Osteoblast (primary cell): Measurements from ENCODE around the gene HMGB3. TPM values are rescaled to one million over a fixed set of nuclear protein-coding genes. Genes with fewer than 3 reads are reported as not detected.

ENCODE experiments used
- DNase-seq: peaks from one replicate; pipeline ENCODE4 v3.0.0; 2011; ENCODE audit warnings: low spot score, mixed read lengths; ENCODE audit not compliant: insufficient read length; ENCODE audit errors: missing footprints
- H2AFZ ChIP-seq: 2 replicates; pipeline ENCODE4 v1.6.0; 2011; ENCODE audit warnings: mild to moderate bottlenecking, low read length
- H3K27ac ChIP-seq: 2 replicates; pipeline ENCODE4 v1.5.1; 2011; ENCODE audit warnings: mild to moderate bottlenecking, low read depth, low read length, moderate library complexity
- H3K27me3 ChIP-seq: 2 replicates; pipeline ENCODE4 v1.6.0; 2012; ENCODE audit warnings: mild to moderate bottlenecking, control low read depth, inconsistent platforms, low read length, moderate library complexity; ENCODE audit not compliant: insufficient read depth
- H3K36me3 ChIP-seq: 2 replicates; pipeline ENCODE4 v1.5.1; 2011; ENCODE audit warnings: mild to moderate bottlenecking, low read length, control low read depth, moderate library complexity; ENCODE audit not compliant: insufficient read depth
- H3K4me1 ChIP-seq: 2 replicates; pipeline ENCODE4 v1.5.1; 2011; ENCODE audit warnings: mild to moderate bottlenecking, low read length, control low read depth, moderate library complexity; ENCODE audit not compliant: insufficient read depth
- H3K4me2 ChIP-seq: 2 replicates; pipeline ENCODE4 v1.6.0; 2011; ENCODE audit warnings: mild to moderate bottlenecking, low read length; ENCODE audit not compliant: insufficient read depth
- H3K4me3 ChIP-seq: fragments of 200-600 bp; sonication (generic); 3 replicates; pipeline ENCODE4 v1.5.1; 2012; ENCODE audit warnings: mild to moderate bottlenecking, low read length, inconsistent platforms; ENCODE audit not compliant: insufficient read depth
- H3K79me2 ChIP-seq: 2 replicates; pipeline ENCODE4 v1.6.0; 2012; ENCODE audit warnings: mild to moderate bottlenecking, low read length, control low read depth, inconsistent platforms; ENCODE audit not compliant: insufficient read depth
- H3K9me3 ChIP-seq: 2 replicates; pipeline ENCODE4 v1.5.1; 2011; ENCODE audit warnings: low read depth, low read length, control low read depth
- H4K20me1 ChIP-seq: 2 replicates; pipeline ENCODE4 v1.6.0; 2012; ENCODE audit warnings: mild to moderate bottlenecking, low read length, control low read depth; ENCODE audit not compliant: insufficient read depth
- total RNA-seq: library from RNA; depleted of rRNA; stranded (reverse); fragments of >200 nt; gene quantifications from 2 replicates; pipeline ENCODE4 v1.2.3, GENCODE V29; 2012
- TF ChIP-seq, protein P1 (sequence below): IDR thresholded peaks from 2 replicates; pipeline ENCODE4 v1.5.1; 2011; ENCODE audit warnings: mild to moderate bottlenecking, low read depth, low read length, moderate library complexity; ENCODE audit errors: extremely low read depth

Gene HMGB3
- total RNA-seq, 1 donor = 10.5 TPM

DNA sequence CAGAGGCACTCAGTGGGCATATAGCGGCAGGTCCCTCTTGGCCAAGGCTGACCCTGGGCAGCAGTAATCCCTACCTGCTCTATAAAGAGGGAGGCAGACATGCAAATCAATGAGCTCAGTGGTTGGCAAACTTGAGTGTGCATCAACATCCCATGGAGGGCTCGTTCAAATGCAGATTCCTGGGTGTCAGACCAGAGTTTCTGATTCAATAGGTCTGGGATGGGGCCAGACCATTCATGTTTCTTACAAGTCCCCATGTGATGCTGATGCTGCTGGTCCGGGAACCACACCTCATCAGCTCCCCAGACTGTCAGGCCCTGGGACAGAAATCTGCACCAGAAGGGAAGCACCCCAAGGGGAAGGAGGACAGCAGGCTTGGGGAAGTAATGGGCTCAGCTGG is 38.9 kb upstream of the HMGB3 start:
- no peak overlapping the region for H3K27ac ChIP-seq
- no peaks in the 10 kb centered on the region for H3K27me3 ChIP-seq
- H3K4me1 ChIP-seq = no peaks in the 10 kb centered on the region
- no peaks in the 10 kb centered on the region for H3K9me3 ChIP-seq
- H4K20me1 ChIP-seq = no peaks in the 10 kb centered on the region
- TF ChIP-seq, protein P1, sequence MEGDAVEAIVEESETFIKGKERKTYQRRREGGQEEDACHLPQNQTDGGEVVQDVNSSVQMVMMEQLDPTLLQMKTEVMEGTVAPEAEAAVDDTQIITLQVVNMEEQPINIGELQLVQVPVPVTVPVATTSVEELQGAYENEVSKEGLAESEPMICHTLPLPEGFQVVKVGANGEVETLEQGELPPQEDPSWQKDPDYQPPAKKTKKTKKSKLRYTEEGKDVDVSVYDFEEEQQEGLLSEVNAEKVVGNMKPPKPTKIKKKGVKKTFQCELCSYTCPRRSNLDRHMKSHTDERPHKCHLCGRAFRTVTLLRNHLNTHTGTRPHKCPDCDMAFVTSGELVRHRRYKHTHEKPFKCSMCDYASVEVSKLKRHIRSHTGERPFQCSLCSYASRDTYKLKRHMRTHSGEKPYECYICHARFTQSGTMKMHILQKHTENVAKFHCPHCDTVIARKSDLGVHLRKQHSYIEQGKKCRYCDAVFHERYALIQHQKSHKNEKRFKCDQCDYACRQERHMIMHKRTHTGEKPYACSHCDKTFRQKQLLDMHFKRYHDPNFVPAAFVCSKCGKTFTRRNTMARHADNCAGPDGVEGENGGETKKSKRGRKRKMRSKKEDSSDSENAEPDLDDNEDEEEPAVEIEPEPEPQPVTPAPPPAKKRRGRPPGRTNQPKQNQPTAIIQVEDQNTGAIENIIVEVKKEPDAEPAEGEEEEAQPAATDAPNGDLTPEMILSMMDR = no peak
- no peak overlapping the region for H3K4me2 ChIP-seq
- no peaks in the 10 kb centered on the region for H3K36me3 ChIP-seq
- H3K4me3 ChIP-seq = no peak overlapping the region
- DNase-seq = no peak
- H2AFZ ChIP-seq = no peak overlapping the region
- H3K79me2 ChIP-seq = no peaks in the 10 kb centered on the region

DNA sequence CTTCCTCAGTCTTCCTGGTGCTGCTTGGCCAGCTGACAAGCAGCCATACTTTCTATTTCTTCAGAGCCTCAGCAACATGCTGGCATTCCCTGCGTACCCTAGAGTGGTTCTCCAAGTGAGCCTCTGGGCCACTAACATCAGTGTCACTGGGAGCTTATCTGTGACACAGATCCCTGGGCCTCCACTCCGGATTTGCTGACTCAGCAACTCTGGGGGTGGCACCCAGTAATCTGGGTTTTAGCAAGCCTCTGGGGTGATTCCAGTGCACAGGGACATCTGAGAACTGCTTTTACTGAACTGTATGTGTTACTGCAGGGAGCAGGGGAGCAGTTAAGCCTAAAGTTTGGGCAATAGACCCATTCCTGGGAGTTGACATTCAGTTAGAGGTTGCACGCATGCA is 28.2 kb upstream of the HMGB3 start:
- no peaks in the 10 kb centered on the region for H4K20me1 ChIP-seq
- no peak overlapping the region for H3K27ac ChIP-seq
- H3K4me1 ChIP-seq = no peaks in the 10 kb centered on the region
- H3K9me3 ChIP-seq = no peaks in the 10 kb centered on the region
- H3K36me3 ChIP-seq = no peaks in the 10 kb centered on the region
- no peaks in the 10 kb centered on the region for H3K79me2 ChIP-seq
- TF ChIP-seq, protein P1 = no peak
- no peak overlapping the region for H3K4me2 ChIP-seq
- no peak for DNase-seq
- H3K27me3 ChIP-seq = no peaks in the 10 kb centered on the region
- H2AFZ ChIP-seq = no peak overlapping the region
- no peak overlapping the region for H3K4me3 ChIP-seq

DNA sequence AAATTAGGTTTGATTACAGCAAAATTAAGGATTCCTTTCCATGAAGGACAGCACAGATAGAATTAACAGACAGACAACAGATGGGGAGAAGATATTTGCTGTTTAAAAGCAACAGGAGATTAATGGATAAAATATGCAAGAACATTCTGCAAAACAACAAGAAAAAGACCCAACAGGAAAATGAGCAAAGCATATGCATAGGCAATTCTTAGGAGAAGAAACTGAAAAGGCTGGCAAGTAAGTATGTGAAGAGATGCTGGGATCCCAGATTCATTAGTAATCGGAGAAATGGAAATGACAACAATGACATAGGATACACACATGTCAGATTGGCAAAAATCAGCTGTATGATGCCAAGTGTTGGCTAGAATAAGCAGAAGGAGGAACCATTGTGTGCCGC is 27.5 kb upstream of the HMGB3 start:
- H4K20me1 ChIP-seq = no peaks in the 10 kb centered on the region
- no peaks in the 10 kb centered on the region for H3K27me3 ChIP-seq
- H2AFZ ChIP-seq = no peak overlapping the region
- TF ChIP-seq, protein P1 = no peak
- no peaks in the 10 kb centered on the region for H3K4me1 ChIP-seq
- no peak overlapping the region for H3K27ac ChIP-seq
- H3K79me2 ChIP-seq = no peaks in the 10 kb centered on the region
- H3K36me3 ChIP-seq = no peaks in the 10 kb centered on the region
- no peak for DNase-seq
- no peaks in the 10 kb centered on the region for H3K9me3 ChIP-seq
- H3K4me3 ChIP-seq = no peak overlapping the region
- H3K4me2 ChIP-seq = no peak overlapping the region

DNA sequence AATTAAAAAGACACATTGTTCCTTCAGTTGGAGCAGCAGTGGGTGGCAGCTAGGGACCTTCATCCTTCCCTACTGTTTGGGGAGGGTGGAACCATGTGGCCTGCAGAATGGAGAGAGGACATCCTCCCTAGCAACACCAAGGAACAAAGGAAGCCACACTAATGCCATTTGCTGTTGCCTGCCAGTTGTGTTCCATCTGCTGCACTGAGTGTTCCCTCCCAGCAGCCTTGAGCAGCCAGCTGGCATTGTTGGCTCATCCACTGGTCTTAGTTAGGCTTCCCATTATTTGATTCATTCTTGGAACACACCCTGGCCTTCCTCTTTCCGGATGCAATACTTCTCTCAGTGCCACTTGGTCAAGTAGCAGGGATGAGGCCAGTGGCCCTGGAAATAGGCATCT is 25.0 kb upstream of the HMGB3 start:
- DNase-seq = no peak
- no peaks in the 10 kb centered on the region for H4K20me1 ChIP-seq
- H2AFZ ChIP-seq = no peak overlapping the region
- no peaks in the 10 kb centered on the region for H3K36me3 ChIP-seq
- no peak overlapping the region for H3K27ac ChIP-seq
- no peaks in the 10 kb centered on the region for H3K9me3 ChIP-seq
- H3K4me3 ChIP-seq = no peak overlapping the region
- no peaks in the 10 kb centered on the region for H3K4me1 ChIP-seq
- TF ChIP-seq, protein P1 = no peak
- no peak overlapping the region for H3K4me2 ChIP-seq
- H3K27me3 ChIP-seq = no peaks in the 10 kb centered on the region
- no peaks in the 10 kb centered on the region for H3K79me2 ChIP-seq
